MCF 10A (cell line): ENCODE data around the gene SKAP2. TPM values are rescaled to one million over a fixed set of nuclear protein-coding genes. Genes with fewer than 3 reads are reported as not detected.
A peak's percentile ranks its signal among the peaks of the same experiment; 100 is the strongest.

Experiments
- BruUV-seq: library from RNA; stranded (reverse); fragments of 400-500 nt; replicated peaks from 2 replicates; lab custom pipeline; 2021; lab: Mats Ljungman, UMichigan
- CTCF ChIA-PET: fragments of 300-600 bp; sonication (Branson Sonifier 250); formaldehyde crosslinking; extraction: SDS; loops from one replicate; lab custom pipeline; 2021; ENCODE audit warnings: antibody characterized with exemption, inconsistent platforms; lab: Yijun Ruan, JAX
- POLR2A ChIA-PET: fragments of 300-600, 350-650 bp; sonication (Branson Sonifier 250); formaldehyde crosslinking; extraction: SDS; loops from one replicate; lab custom pipeline; 2020; ENCODE audit warnings: antibody characterized with exemption, inconsistent platforms; lab: Yijun Ruan, JAX
- DNase-seq: peaks from one replicate; pipeline ENCODE4 v3.0.0-alpha.2; 2018; ENCODE audit not compliant: unreplicated experiment
- H3K27ac Mint-ChIP-seq: one replicate; pipeline ENCODE4 v1.8.0; 2022; ENCODE audit warnings: mild to moderate bottlenecking, low read depth, mixed read lengths; ENCODE audit not compliant: unreplicated experiment
- H3K27me3 Mint-ChIP-seq: one replicate; pipeline ENCODE4 v1.8.0; 2022; ENCODE audit warnings: mixed read lengths; ENCODE audit not compliant: insufficient read depth, unreplicated experiment
- H3K36me3 Mint-ChIP-seq: one replicate; pipeline ENCODE4 v1.8.0; 2022; ENCODE audit warnings: mild to moderate bottlenecking, moderate library complexity, mixed read lengths; ENCODE audit not compliant: insufficient read depth, unreplicated experiment
- H3K4me1 Mint-ChIP-seq: one replicate; pipeline ENCODE4 v1.8.0; 2022; ENCODE audit warnings: mixed read lengths; ENCODE audit not compliant: insufficient read depth, unreplicated experiment
- H3K4me3 Mint-ChIP-seq: one replicate; pipeline ENCODE4 v1.8.0; 2022; ENCODE audit warnings: mild to moderate bottlenecking, moderate library complexity, mixed read lengths; ENCODE audit not compliant: unreplicated experiment
- H3K9me3 Mint-ChIP-seq: one replicate; pipeline ENCODE4 v1.8.0; 2022; ENCODE audit warnings: mixed read lengths; ENCODE audit not compliant: unreplicated experiment
- intact Hi-C: fragments of 100-400 bp; cut with micrococcal nuclease; formaldehyde crosslinking; loops from 2 replicates; pipeline ENCODE4 v1.14.1; 2022
- total RNA-seq: library from RNA; stranded (reverse); gene quantifications from 2 replicates; pipeline ENCODE4 v1.2.3, GENCODE V29; 2022
- TF ChIP-seq, protein P1 (sequence below): fragments of 200-600 bp; IDR thresholded peaks from one replicate; pipeline ENCODE4 v1.8.0; 2022; ENCODE audit warnings: antibody characterized with exemption, mild to moderate bottlenecking; ENCODE audit not compliant: unreplicated experiment

The SKAP2 gene
- total RNA-seq, 1 experiment from 2014 or later, result 27.5 TPM

DNA sequence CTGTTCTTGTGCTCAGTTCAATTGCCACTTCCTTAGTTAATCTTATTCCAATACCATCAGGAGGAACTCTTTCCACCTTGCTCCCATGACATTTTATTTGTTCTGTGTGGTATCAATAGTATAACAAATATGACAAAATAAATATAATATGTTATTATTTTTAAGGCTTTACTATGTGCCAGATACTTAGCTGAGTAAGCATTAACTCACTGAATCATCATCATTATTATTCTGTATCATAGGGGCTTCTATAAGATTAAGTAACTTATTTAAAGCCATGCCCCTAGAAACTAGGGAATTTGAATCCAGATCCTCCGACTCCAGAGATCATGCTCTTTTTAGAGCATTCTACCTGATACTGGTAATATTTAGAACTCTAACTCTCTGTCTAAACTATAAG lies 33.5 kb upstream of the SKAP2 start:
- H3K36me3 Mint-ChIP-seq, result no peaks in the 10 kb centered on the region
- H3K4me3 Mint-ChIP-seq, result no peak overlapping the region
- ChIA-PET CTCF (no interaction called here), POLR2A (interaction anchor here (0.6 to 0.7 kb wide), 2 partner anchors 12 to 21 kb away, joined by 3 read pairs; no protein-coding TSS in a partner anchor)
- no peak for DNase-seq
- H3K9me3 Mint-ChIP-seq, result no peaks in the 10 kb centered on the region
- intact Hi-C loops, result no loop called here
- TF ChIP-seq, protein P1, sequence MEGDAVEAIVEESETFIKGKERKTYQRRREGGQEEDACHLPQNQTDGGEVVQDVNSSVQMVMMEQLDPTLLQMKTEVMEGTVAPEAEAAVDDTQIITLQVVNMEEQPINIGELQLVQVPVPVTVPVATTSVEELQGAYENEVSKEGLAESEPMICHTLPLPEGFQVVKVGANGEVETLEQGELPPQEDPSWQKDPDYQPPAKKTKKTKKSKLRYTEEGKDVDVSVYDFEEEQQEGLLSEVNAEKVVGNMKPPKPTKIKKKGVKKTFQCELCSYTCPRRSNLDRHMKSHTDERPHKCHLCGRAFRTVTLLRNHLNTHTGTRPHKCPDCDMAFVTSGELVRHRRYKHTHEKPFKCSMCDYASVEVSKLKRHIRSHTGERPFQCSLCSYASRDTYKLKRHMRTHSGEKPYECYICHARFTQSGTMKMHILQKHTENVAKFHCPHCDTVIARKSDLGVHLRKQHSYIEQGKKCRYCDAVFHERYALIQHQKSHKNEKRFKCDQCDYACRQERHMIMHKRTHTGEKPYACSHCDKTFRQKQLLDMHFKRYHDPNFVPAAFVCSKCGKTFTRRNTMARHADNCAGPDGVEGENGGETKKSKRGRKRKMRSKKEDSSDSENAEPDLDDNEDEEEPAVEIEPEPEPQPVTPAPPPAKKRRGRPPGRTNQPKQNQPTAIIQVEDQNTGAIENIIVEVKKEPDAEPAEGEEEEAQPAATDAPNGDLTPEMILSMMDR, result no peak
- no peaks in the 10 kb centered on the region for H3K27me3 Mint-ChIP-seq
- no peak overlapping the region for H3K27ac Mint-ChIP-seq
- no TSS peak for BruUV-seq
- H3K4me1 Mint-ChIP-seq, result no peaks in the 10 kb centered on the region

DNA sequence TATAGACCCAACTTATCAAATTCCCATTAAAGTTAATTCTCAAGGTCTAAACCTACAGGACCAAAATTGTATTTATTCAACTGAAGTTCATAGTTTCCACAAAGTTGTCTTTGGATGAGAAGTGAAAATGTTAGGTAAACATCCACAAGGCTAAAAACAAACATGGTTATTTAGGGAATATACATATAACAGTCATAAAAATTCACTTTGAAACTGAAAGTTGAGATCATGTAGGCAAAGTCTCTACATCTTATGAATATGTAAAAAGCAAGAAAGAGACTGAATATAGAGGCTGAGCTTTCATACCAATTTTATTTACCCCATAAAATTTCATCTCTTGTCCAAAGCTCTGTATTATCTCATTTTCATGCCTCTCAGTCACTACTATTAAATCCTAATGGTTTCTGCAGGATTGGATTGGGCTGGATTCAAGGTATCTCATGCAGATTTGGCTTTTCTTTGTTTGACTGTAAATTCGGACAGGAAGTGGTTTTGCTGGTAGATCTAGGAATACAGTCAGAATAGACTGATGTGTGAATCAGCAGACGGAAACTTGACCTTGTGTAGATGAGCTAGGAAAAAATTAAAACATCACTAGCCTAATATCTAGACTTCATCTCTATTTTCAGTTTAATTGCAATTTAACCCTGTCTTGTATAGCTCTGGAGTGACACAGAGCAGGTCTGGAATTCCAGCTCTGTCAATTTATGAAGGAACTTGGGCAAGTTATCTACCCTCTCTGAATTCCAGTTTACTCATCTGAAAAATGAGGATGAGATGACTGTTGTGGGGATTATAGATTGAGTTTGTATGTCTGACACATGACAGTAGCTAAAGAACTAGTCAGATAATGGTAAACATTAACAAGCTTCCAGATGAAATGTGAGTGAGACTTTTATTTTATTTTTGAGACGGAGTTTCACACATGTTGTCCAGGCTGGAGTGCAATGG lies 27.3 kb upstream of the SKAP2 start:
- intact Hi-C loops, result no loop called here
- POLR2A ChIA-PET, result interaction anchor here (0.6 to 1.8 kb wide), 4 partner anchors 8 to 207 kb away, joined by 3 to 6 read pairs (median 4); partner anchors contain the start of gene SKAP2
- peak; percentile 5 for DNase-seq
- no peaks in the 10 kb centered on the region for H3K36me3 Mint-ChIP-seq
- H3K4me3 Mint-ChIP-seq, result no peak overlapping the region
- CTCF ChIA-PET, result interaction anchor here (0.7 to 1.3 kb wide), 2 partner anchors 16 to 269 kb away, joined by 3 to 4 read pairs; no protein-coding TSS in a partner anchor
- TF ChIP-seq, protein P1, result no peak
- H3K9me3 Mint-ChIP-seq, result no peaks in the 10 kb centered on the region
- H3K4me1 Mint-ChIP-seq, result no peaks in the 10 kb centered on the region
- H3K27ac Mint-ChIP-seq, result no peak overlapping the region
- no TSS peak for BruUV-seq
- H3K27me3 Mint-ChIP-seq, result no peaks in the 10 kb centered on the region

DNA sequence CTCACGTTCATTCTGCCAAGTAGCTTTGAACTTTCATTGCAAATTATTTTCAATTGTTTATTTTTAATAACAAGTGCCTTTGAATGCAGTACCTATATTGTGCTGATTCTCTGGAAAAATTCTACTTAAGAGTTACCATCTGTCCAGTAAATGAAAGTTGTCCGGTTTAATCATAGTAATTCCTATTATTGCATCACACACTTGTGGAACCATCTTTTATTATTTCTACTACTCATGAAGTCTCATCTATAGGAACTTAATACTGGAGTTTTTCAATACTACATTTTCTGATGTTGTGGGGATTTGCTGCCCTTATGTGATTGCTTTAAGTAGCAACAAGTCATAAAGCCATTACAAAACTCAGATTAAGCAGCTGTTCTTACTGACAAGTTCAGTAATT lies 16.5 kb upstream of the SKAP2 start:
- Mint-ChIP-seq H3K4me1 (no peaks in the 10 kb centered on the region), H3K36me3 (no peaks in the 10 kb centered on the region), H3K4me3 (no peak overlapping the region), H3K27me3 (no peaks in the 10 kb centered on the region), H3K27ac (no peak overlapping the region), H3K9me3 (peaks cover 16% of the 10 kb centered on the region)
- no peak for DNase-seq
- TF ChIP-seq, protein P1, result no peak
- ChIA-PET CTCF (interaction anchor here (1.2 kb wide), 1 partner anchor 10 kb away, joined by 4 read pairs; no protein-coding TSS in a partner anchor), POLR2A (interaction anchor here (0.7 kb wide), 1 partner anchor 230 kb away, joined by 3 read pairs; no protein-coding TSS in a partner anchor)
- no TSS peak for BruUV-seq
- intact Hi-C loops, result no loop called here

DNA sequence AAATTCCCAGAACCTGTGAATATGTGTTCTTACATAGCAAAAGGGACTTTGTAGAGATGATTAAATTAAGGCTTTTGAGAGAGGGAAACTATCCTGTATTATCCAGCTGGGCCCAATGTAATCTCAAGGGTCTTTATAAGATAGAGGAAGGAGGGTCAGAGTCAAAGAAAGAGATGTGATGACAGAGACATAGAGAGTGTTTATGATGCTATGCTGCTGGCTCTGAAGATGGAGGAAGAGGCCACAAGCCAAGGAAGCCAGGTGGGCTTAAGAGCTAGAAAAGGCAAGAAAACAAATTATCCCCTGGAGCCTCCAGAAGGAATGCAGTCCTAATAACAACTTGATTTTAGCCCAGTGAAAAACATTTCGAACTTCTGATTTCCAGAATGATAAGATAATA lies 15.3 kb upstream of the SKAP2 start:
- TF ChIP-seq, protein P1, result no peak
- no TSS peak for BruUV-seq
- Mint-ChIP-seq H3K27me3 (no peaks in the 10 kb centered on the region), H3K4me3 (no peak overlapping the region), H3K36me3 (no peaks in the 10 kb centered on the region), H3K4me1 (no peaks in the 10 kb centered on the region), H3K27ac (no peak overlapping the region), H3K9me3 (peaks cover 9% of the 10 kb centered on the region)
- DNase-seq, result no peak
- CTCF ChIA-PET, result no interaction called here
- intact Hi-C loops, result no loop called here
- POLR2A ChIA-PET, result no interaction called here
